ENCODE data around the gene CDHR2. TPM values are rescaled to one million over a fixed set of nuclear protein-coding genes. Genes with fewer than 3 reads are reported as not detected.

CDHR2 gene
- total and polyA plus RNA-seq, 2 of the 13 experiments (the other 11 are each of a cell fraction or from before 2014, with no cell fraction given) = 17.9 to 20.9 TPM

DNA sequence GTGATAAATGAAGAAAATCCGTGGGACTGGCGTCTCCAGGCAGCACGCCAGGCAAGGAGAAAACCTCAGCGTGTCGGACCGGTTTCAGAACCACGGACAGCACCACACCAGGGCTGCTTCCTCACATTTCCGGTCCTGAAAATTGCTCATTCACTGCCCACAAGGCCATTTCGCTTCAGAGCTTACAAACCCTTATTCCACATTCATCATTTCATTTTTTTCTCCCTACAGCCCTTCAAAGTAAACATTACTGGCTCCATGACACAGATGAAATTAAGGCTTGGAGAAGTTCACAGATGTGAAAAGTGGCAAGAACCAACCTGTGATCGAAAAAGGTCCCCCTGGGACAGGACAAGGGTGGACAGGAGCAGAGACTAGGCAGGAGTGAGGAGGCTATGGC lies 62.3 kb downstream of the CDHR2 start (continued):
- TF ChIP-seq, protein P1, sequence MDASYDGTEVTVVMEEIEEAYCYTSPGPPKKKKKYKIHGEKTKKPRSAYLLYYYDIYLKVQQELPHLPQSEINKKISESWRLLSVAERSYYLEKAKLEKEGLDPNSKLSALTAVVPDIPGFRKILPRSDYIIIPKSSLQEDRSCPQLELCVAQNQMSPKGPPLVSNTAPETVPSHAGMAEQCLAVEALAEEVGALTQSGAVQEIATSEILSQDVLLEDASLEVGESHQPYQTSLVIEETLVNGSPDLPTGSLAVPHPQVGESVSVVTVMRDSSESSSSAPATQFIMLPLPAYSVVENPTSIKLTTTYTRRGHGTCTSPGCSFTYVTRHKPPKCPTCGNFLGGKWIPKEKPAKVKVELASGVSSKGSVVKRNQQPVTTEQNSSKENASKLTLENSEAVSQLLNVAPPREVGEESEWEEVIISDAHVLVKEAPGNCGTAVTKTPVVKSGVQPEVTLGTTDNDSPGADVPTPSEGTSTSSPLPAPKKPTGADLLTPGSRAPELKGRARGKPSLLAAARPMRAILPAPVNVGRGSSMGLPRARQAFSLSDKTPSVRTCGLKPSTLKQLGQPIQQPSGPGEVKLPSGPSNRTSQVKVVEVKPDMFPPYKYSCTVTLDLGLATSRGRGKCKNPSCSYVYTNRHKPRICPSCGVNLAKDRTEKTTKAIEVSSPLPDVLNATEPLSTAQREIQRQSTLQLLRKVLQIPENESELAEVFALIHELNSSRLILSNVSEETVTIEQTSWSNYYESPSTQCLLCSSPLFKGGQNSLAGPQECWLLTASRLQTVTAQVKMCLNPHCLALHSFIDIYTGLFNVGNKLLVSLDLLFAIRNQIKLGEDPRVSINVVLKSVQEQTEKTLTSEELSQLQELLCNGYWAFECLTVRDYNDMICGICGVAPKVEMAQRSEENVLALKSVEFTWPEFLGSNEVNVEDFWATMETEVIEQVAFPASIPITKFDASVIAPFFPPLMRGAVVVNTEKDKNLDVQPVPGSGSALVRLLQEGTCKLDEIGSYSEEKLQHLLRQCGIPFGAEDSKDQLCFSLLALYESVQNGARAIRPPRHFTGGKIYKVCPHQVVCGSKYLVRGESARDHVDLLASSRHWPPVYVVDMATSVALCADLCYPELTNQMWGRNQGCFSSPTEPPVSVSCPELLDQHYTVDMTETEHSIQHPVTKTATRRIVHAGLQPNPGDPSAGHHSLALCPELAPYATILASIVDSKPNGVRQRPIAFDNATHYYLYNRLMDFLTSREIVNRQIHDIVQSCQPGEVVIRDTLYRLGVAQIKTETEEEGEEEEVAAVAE (CRISPR knock-in tag; IDR thresholded peaks at IDR 0.05; ENCODE audit: borderline replicate concordance) = peak; percentile 85
- TF ChIP-seq KLF16 (CRISPR knock-in tag; IDR thresholded peaks at IDR 0.05) = peak in 1 of 2 experiments; percentile 91; a peak in 2 of 4 replicates
- TF ChIP-seq ETS1 (CRISPR knock-in tag; IDR thresholded peaks at IDR 0.05) = no peak
- TF ChIP-seq ZFP41 (CRISPR knock-in tag; IDR thresholded peaks at IDR 0.05; ENCODE audit: borderline replicate concordance) = no peak
- TF ChIP-seq POLR2AphosphoS5 (IDR thresholded peaks at IDR 0.05; ENCODE audit: low read depth, low read length) = no peak
- no peak for TF ChIP-seq TEAD3 (CRISPR knock-in tag; optimal IDR thresholded peaks at IDR 0.05; ENCODE audit: borderline replicate concordance)
- peak; percentile 91; the same call in 1 of the 2 replicates for TF ChIP-seq SATB2 (CRISPR knock-in tag; IDR thresholded peaks at IDR 0.05)
- no peak for TF ChIP-seq ZNF737 (CRISPR knock-in tag; IDR thresholded peaks at IDR 0.05; ENCODE audit: borderline replicate concordance)
- no peak for TF ChIP-seq ZNF205 (CRISPR knock-in tag; IDR thresholded peaks at IDR 0.05)
- no peak for TF ChIP-seq MZF1 (CRISPR knock-in tag; IDR thresholded peaks at IDR 0.05; ENCODE audit: borderline replicate concordance)
- peak; percentile 90; the same call in 1 of the 2 replicates for TF ChIP-seq SRY (CRISPR knock-in tag; IDR thresholded peaks at IDR 0.05)
- no peak for TF ChIP-seq ZNF225 (CRISPR knock-in tag; IDR thresholded peaks at IDR 0.05)
- no peak for TF ChIP-seq ZNF224 (CRISPR knock-in tag; IDR thresholded peaks at IDR 0.05)
- TF ChIP-seq HOMEZ (CRISPR knock-in tag; IDR thresholded peaks at IDR 0.05; ENCODE audit: low read depth) = no peak
- TF ChIP-seq NFYB (CRISPR knock-in tag; IDR thresholded peaks at IDR 0.05) = no peak
- peak; percentile 75 for TF ChIP-seq TFE3 (CRISPR knock-in tag; IDR thresholded peaks at IDR 0.05)
- TF ChIP-seq POLR2A (IDR thresholded peaks at IDR 0.05; ENCODE audit: insufficient read depth in 1 of 2, low read depth in 2 of 2, low read length in 2 of 2) = no peak
- TF ChIP-seq ZNF577 (CRISPR knock-in tag; IDR thresholded peaks at IDR 0.05; ENCODE audit: borderline replicate concordance, low read depth) = no peak
- no peak for TF ChIP-seq ZKSCAN1 (IDR thresholded peaks at IDR 0.05; ENCODE audit: low read length)
- TF ChIP-seq MIER3 (CRISPR knock-in tag; IDR thresholded peaks at IDR 0.05; ENCODE audit: borderline replicate concordance) = peak; percentile 78; the same call in 1 of the 2 replicates
- TF ChIP-seq E2F5 (CRISPR knock-in tag; conservative IDR thresholded peaks at IDR 0.05) = 0 out of 2 replicates have a peak, but pooled peaks have one; percentile 40
- peak; percentile 82 for TF ChIP-seq SALL1 (CRISPR knock-in tag; IDR thresholded peaks at IDR 0.05)

All from HepG2 (cell line).